ENCODE data around the gene SLA2.
"Not testable (repeated sequence)": the region's sequence is repeated elsewhere in the genome, so short reads cannot be mapped to it uniquely, and the experiment has no call there.

The SLA2 gene

DNA sequence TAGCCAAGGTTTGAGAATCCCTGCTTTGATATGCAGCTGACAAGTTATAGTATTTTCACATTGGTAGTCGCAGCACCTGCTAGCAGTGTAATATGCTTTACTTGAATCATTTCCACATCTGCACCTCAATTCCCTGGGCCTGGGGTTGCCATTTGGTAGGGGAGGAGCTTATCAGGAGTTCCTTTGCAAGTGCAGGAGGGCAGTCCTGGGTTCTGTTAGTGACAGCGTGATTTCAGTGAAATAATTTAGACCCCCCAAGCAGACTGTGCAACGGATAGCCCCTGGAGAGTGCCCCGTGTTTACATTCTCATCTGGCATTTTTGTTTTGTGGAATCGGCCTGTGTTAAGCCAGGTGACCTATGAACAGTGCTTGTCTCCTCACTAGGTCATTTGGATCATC, 34.4 kb downstream of the SLA2 start:
- in situ Hi-C loops (cut with MboI; ENCODE audit: low sequenced_read_pairs) = no loop called here

DNA sequence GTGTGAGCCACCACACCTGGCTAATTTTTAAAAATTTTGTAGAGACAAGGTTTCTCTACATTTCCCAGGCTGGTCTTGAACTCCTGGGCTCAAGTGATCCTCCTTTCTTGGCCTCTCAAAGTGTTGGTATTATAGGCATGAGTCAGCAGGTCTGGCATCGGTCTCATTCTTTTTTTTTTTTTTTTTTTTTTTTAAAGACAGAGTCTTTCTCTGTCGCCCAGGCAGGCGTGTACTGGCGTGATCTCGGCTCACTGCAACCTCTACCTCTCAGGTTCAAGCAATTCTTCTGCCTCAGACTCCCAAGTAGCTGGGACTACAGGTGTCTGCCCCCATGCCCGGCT, 37.6 kb downstream of the SLA2 start:
- in situ Hi-C loops (cut with MboI; ENCODE audit: low sequenced_read_pairs) = not testable (repeated sequence)

DNA sequence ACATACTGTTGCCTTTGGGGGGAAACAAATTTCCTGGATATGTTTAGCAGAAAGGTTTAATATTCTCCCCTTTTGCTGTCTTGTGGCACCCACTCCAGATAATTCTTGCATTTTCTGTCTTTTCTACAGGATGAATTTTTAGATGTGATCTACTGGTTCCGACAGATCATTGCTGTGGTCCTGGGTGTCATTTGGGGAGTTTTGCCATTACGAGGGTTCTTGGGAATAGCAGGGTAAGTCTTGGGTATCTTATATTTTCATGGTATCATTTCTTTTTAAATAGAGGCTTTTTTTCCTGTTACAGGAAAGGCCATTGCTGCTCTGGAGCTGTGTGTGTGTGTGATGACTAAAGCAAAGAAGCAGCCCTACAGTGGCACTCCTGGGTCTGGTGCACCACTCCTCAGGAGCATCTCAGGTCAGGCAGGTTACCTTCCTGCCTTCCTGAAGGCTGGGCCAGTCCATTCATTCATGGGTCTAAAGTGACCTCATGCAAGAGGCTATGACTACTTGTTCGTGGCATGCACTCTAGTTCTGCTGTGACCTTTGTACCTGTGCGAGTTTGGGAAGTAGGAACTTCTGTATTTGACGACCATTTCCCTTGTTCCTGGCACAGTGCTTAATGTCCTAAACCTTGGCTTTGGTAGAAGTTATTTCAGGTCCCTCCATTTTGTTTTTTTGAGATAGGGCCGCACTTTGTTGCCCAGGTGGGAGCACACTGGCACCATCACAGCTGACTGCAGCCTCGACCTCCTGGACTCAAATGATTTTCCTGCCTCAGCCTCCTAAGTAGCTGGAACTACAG, 38.2 kb downstream of the SLA2 start:
- in situ Hi-C loops (cut with MboI; ENCODE audit: low sequenced_read_pairs) = no loop called here

- in situ Hi-C loops (cut with MboI; ENCODE audit: low sequenced_read_pairs) = no loop called here
These were observed 39.6 kb downstream of the SLA2 start for GRCh38 chr20:36606158-36607066.

DNA sequence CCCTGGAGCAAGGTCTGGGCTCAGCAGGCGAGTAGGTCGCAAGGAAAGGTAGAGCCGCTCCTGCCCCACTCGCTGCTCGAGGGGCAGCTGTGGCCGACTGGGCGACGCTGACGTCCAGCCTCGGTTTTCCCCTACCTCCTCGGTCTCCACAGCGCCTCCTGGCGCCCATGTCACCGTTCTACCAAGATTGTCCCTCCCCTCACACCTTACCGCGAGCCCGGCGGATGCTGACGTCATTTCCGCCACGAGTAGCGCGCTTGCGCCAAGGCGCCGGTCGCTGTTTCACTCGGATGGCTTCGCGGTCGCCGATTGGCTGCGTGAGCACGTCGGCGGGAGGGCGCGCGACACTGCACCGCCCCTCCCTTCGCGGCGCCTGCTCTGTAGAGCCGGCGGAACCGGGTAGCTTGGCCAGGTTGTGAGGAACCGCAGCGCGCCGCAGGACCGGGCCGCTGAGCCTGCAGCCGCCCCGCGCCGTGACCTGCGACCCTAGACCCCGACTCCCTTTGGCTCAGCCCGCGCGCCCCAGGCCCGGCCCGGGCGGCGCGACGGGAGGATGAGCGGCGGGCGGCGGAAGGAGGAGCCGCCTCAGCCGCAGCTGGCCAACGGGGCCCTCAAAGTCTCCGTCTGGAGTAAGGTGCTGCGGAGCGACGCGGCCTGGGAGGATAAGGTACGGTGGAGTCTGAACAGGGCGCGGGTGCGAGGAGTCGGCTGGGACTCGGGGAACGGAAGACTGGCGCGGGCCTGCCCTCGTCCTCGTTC, 40.4 kb downstream of the SLA2 start, which contains the start of gene RAB5IF:
TSS of gene RAB5IF (plus strand) at position 381 of the 759 bp plus-strand sequence. CDS start at position 554, 173 bp downstream.
- in situ Hi-C loops (cut with MboI; ENCODE audit: low sequenced_read_pairs) = no loop called here

DNA sequence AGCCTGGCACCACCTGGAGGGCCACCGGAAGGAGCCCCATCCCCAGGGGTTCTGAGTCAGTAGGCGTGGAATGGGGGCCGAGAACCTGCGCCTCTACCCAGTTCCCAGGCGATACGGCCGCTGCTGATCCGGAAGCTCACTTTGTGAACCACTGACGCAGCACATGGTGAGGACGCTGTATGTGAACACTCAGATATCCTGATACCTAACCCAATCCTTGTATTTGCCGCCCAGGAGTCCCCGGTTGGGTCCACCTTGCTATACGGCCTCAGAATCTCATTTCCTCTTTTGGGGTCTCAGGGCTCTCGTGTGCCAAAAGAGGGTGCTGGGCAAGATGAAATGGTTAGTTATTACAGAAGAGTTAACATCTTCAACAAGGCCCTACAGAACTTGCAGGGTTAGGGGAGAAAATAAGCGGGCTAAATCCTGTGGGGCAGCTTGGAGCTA, 41.0 kb downstream of the SLA2 start:
- in situ Hi-C loops (cut with MboI; ENCODE audit: low sequenced_read_pairs) = no loop called here

DNA sequence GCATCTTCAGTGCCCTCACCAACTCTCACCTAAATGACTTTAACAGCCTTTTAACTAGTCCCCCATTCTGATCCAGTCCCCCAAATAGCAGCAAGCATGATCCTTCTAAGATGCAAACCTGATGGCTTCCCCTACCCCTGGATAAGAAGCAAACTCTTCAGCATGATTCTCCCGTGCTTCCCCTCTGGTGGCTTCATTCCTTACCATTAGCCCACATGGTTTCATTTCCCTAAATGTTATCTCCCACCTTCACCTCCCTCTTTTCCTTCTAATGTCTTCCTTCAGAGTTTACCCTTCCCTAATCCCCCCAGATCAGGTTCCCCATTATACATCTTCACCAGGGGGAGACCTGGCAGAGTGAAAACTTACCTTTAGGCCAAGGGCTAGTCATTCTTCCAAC, 44.5 kb downstream of the SLA2 start:
- in situ Hi-C loops (cut with MboI; ENCODE audit: low sequenced_read_pairs) = no loop called here

GRCh38 chr20:36599912-36600345, 46.1 kb downstream of the SLA2 start:
- in situ Hi-C loops (cut with MboI; ENCODE audit: low sequenced_read_pairs) = no loop called here

DNA sequence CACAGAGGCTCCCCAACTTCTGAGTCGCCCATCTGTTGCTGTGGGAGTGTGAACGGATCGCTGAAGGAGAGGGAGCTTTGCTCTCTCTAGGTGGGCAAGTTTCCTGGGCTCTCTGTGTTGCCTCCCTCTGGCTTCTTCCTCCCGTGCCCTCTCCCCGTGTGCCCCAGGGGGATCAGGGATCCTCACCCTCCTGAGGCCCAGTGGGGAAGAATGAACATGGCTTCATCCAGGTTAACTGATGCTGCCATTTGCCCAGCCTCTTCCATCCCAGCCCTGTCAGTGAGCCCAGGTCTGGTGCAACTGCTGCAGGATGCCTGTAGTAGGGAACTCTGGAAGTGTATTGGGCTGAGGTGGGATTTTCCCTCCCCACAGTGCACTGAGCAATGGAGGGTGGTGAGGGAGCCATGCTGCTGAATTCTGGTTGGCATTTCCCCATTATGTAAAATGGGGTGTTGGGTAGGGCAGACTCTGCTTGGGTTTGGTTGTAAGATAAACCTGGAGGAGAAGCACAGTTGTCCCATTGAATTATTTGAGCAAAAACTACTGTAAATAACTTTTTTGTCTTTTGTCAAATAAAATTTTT, 52.6 kb downstream of the SLA2 start:
- in situ Hi-C loops (cut with MboI; ENCODE audit: low sequenced_read_pairs) = no loop called here

GRCh38 chr20:36591854-36592641, 53.9 kb downstream of the SLA2 start:
- in situ Hi-C loops (cut with MboI; ENCODE audit: low sequenced_read_pairs) = no loop called here

GRCh38 chr20:36591281-36591680, 54.7 kb downstream of the SLA2 start:
- in situ Hi-C loops (cut with MboI; ENCODE audit: low sequenced_read_pairs) = no loop called here

GRCh38 chr20:36587388-36588070, 58.5 kb downstream of the SLA2 start:
- in situ Hi-C loops (cut with MboI; ENCODE audit: low sequenced_read_pairs) = no loop called here

GRCh38 chr20:36585410-36586125, 60.4 kb downstream of the SLA2 start:
- in situ Hi-C loops (cut with MboI; ENCODE audit: low sequenced_read_pairs) = no loop called here

- in situ Hi-C loops (cut with MboI; ENCODE audit: low sequenced_read_pairs) = no loop called here
These were observed 61.9 kb downstream of the SLA2 start for GRCh38 chr20:36584018-36584481.

DNA sequence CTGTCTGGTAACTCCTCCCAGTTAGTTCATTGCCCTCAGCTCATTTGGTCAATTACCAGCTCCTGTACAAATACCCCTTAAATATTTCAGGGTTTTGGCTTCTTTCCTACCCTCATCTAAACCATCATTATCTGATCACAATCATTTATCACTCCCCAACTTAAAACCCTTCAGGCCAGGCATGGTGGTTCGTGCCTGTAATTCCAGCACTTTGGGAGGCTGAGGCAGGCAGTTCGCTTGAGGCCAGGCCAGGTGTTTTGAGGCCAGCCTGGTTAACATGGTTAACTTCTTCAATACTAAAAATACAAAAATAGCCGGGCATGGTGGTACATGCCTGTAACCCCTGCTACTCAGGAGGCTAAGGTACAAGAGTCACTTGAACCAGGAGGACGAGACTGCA, 63.2 kb downstream of the SLA2 start:
- in situ Hi-C loops (cut with MboI; ENCODE audit: low sequenced_read_pairs) = no loop called here

DNA sequence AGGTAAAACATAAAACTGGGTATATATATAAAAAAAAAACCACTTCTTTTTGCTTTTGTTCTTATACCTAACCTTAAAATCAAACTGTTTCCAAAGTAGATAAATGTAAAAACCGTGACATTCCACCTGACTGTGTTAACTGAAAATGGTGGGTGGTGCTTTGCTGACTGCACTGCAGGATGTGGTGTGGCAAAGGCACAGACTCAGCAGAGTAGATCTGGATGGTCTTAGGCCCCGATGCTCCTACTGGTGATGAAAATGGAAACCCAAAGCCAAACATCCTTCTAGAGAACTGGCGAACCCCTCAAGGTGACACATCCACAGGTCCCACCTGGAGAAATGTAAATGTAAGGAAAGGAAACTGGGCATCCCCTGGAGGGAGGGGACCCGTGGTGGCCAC, 63.7 kb downstream of the SLA2 start:
- in situ Hi-C loops (cut with MboI; ENCODE audit: low sequenced_read_pairs) = no loop called here

DNA sequence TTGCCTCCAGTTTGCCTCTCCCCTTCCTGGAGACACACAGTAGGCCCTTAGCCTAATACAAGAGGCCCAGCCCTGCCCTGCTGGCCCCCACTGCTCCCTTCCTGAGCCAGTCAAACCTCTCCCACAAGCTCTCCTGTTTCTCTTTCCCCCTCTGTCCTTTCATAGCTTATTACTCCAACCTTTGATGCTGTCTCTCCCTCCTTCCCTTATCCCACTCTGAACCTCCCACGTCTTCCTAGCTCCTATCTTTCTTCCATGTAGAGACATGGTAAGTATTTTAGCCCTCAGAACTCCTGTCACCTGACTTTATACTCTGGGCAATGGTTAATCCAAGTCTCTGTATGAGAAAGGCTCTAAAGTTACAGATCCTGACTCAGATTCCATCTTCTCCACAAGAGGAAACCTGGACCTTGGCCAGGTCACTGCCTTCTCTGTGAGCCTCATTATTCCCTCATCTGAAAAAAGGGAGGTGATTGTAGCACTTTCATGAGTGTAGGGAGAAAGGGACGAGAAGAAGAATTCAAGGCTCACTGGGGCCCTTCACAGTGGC, 65.9 kb downstream of the SLA2 start:
- in situ Hi-C loops (cut with MboI; ENCODE audit: low sequenced_read_pairs) = no loop called here

DNA sequence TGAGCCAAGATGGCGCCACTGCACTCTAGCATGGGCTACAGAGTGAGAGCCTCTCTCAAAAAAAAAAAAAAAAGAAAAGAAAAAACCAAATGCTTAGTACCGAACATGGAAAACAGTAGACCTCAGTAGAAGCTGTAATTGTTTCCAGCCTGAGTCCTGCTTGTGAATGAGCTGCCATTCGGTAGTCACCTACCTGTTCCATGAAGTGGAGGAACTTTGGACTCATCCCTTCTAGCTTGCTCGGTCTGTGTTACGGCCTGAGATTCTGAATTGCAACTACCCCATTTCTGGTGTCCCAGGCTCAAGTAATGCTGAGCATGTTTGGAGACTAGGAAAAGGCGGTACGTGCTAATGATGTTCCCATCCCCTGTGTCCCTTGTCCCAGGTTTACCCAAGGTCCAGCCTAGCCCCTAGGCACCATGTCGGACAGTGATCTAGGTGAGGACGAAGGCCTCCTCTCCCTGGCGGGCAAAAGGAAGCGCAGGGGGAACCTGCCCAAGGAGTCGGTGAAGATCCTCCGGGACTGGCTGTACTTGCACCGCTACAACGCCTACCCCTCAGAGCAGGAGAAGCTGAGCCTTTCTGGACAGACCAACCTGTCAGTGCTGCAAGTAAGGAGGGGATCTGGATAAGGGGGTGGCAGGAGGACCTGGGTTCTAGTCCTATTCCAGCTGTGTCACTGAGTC, 67.5 kb downstream of the SLA2 start:
- in situ Hi-C loops (cut with MboI; ENCODE audit: low sequenced_read_pairs) = no loop called here
